Activated CD4-positive, alpha-beta T cell treated with anti-CD3 and anti-CD28 coated beads for 36 hours (primary cell): ENCODE results near the gene RBFOX2. TPM values are rescaled to one million over a fixed set of nuclear protein-coding genes. Genes with fewer than 3 reads are reported as not detected.
"Not testable (repeated sequence)": the region's sequence is repeated elsewhere in the genome, so short reads cannot be mapped to it uniquely, and the experiment has no call there.

ENCODE experiments used
- ATAC-seq: fragments of 200-7000 bp; cut with Tn5 transposase; one replicate; pipeline ENCODE4 v1.10.0; 2021; ENCODE audit warnings: mild to moderate bottlenecking, moderate library complexity
- CTCF ChIA-PET: fragments of 350-600 bp; sonication (Branson Sonifier 250); formaldehyde crosslinking; loops from one replicate; lab custom pipeline; 2021; ENCODE audit warnings: antibody characterized with exemption; lab: Charles Lee
- POLR2A ChIA-PET: fragments of 350-600 bp; sonication (Branson Sonifier 250); formaldehyde crosslinking; loops from one replicate; lab custom pipeline; 2021; ENCODE audit warnings: antibody characterized with exemption, inconsistent platforms; lab: Charles Lee
- DNase-seq: peaks from one replicate; pipeline ENCODE4 v3.0.0-alpha.2; 2020
- H3K27ac Mint-ChIP-seq: one replicate; pipeline ENCODE4 v1.8.0; 2021; ENCODE audit warnings: mixed read lengths
- H3K27me3 Mint-ChIP-seq: one replicate; pipeline ENCODE4 v1.8.0; 2021; ENCODE audit warnings: mixed read lengths
- H3K36me3 Mint-ChIP-seq: one replicate; pipeline ENCODE4 v1.8.0; 2021; ENCODE audit warnings: low read depth, mixed read lengths
- H3K4me1 Mint-ChIP-seq: one replicate; pipeline ENCODE4 v1.8.0; 2021; ENCODE audit warnings: mixed read lengths
- H3K4me3 Mint-ChIP-seq: one replicate; pipeline ENCODE4 v1.8.0; 2021; ENCODE audit warnings: mild to moderate bottlenecking, moderate library complexity, mixed read lengths
- H3K9me3 Mint-ChIP-seq: one replicate; pipeline ENCODE4 v1.8.0; 2021; ENCODE audit warnings: low read depth, mixed read lengths
- intact Hi-C, 2 experiments: fragments of 100-400 bp; cut with DNase I in 1 of 2; cut with micrococcal nuclease in 1 of 2; formaldehyde crosslinking; loops; one replicate each; pipeline versions ENCODE4 v1.14.2 to v1.15.1; 2022 to 2024; cut with DNase I, micrococcal nuclease
- total RNA-seq, 2 experiments: library from RNA; stranded (reverse); gene quantifications; one replicate each; pipeline ENCODE4 v1.2.3, GENCODE V29; 2021

RBFOX2 gene
- total RNA-seq, 2 experiments from 2014 or later, result 6.9 to 7.7 TPM

DNA sequence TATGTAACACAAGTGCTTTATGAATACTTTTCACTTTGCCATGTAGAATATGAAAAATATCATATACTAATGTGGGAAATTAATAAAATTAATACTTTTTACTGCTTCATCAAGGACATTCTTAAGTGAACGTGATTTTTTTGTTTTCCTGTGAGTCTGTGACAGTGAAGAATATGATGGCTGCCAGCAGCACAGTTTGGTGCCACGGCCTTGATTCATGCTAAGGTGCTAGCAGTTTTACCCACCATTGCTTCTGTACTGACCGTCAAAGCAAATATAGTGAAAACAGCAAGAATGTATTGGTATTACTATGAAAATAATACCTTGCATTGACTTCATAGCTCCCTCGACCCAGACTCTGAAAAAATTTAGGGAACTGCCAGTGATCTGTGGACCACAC is 231.2 kb downstream of the RBFOX2 start:
- DNase-seq, result no peak
- Mint-ChIP-seq H3K36me3 (no peaks in the 10 kb centered on the region), H3K9me3 (no peaks in the 10 kb centered on the region), H3K4me1 (no peaks in the 10 kb centered on the region), H3K27me3 (no peaks in the 10 kb centered on the region), H3K27ac (no peak overlapping the region), H3K4me3 (no peak overlapping the region)
- no peak for ATAC-seq
- ChIA-PET POLR2A (no interaction called here), CTCF (no interaction called here)
- intact Hi-C loops, result no loop called here

DNA sequence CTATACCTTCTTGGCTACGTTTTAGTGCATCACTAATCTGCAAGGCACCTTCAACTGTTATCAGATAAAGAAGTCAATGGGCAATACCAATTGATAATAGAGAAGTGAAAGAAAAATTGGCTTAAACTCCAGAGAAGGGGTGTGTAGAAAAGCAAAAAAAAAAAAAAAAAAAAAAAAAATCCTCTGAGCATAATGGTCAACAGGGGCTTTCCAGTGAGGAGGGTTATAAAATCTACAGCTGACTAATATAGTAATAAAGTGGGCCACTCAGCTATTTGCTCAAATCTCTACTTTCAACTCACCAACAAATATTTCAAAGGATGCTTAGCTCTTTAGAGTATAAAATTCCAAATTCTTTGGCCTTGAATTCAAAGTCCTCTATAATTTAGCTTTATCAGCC is 233.1 kb downstream of the RBFOX2 start:
- no peak for ATAC-seq
- no peaks in the 10 kb centered on the region for H3K27me3 Mint-ChIP-seq
- ChIA-PET POLR2A (no interaction called here), CTCF (interaction anchor here (1.1 kb wide), 1 partner anchor 101 kb away, joined by 3 read pairs; no protein-coding TSS in a partner anchor)
- intact Hi-C loops, result no loop called here
- H3K9me3 Mint-ChIP-seq, result no peaks in the 10 kb centered on the region
- H3K27ac Mint-ChIP-seq, result no peak overlapping the region
- no peaks in the 10 kb centered on the region for H3K36me3 Mint-ChIP-seq
- H3K4me1 Mint-ChIP-seq, result no peaks in the 10 kb centered on the region
- no peak for DNase-seq
- no peak overlapping the region for H3K4me3 Mint-ChIP-seq

DNA sequence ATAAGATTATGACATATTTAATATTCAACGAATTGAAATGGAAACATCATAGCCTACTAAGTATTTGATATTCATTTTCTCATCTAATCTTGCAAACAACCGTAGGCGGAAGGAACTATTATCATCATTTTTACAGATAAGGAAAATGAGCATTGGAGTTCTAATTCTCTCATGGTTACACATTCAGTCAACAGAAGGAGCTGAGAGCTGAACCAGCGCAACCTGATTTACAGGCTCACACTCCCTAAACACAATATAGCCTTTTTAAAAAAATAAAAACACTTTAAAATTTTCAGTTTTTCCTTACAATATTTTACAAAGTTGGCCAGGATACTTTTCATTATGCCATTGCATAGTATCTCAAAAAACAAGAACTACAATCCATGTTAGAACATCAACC is 236.1 kb downstream of the RBFOX2 start:
- H3K4me1 Mint-ChIP-seq, result no peaks in the 10 kb centered on the region
- ChIA-PET POLR2A (no interaction called here), CTCF (interaction anchor here (0.8 kb wide), 1 partner anchor 42 kb away, joined by 3 read pairs; no protein-coding TSS in a partner anchor)
- no peaks in the 10 kb centered on the region for H3K27me3 Mint-ChIP-seq
- no peaks in the 10 kb centered on the region for H3K36me3 Mint-ChIP-seq
- intact Hi-C loops, result no loop called here
- no peak for ATAC-seq
- H3K9me3 Mint-ChIP-seq, result no peaks in the 10 kb centered on the region
- no peak for DNase-seq
- no peak overlapping the region for H3K4me3 Mint-ChIP-seq
- no peak overlapping the region for H3K27ac Mint-ChIP-seq

DNA sequence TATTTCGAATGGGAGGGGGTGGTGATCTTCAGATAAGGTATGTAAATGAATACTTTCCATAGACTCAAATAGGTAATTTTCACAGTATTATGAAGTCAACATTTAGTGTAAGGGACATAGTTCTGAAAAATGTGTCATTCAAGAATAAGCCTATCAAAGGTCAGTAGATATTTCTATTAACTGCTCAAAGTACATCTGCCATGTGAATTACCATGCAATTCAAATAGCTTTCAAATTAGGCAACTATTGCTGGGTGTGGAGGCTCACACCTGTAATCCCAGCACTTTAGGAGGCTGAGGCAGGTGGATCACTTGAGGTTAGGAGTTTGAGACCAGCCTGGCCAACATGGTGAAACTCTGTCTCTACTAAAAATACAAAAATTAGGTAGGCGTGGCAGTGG is 236.8 kb downstream of the RBFOX2 start:
- intact Hi-C loops, DNase-seq, H3K9me3 Mint-ChIP-seq, H3K4me3 Mint-ChIP-seq, H3K27me3 Mint-ChIP-seq, H3K36me3 Mint-ChIP-seq, CTCF ChIA-PET, H3K27ac Mint-ChIP-seq, ATAC-seq, H3K4me1 Mint-ChIP-seq: not testable (repeated sequence)
- POLR2A ChIA-PET, result interaction anchor here (0.6 kb wide), 1 partner anchor 360 kb away, joined by 3 read pairs; no protein-coding TSS in a partner anchor

DNA sequence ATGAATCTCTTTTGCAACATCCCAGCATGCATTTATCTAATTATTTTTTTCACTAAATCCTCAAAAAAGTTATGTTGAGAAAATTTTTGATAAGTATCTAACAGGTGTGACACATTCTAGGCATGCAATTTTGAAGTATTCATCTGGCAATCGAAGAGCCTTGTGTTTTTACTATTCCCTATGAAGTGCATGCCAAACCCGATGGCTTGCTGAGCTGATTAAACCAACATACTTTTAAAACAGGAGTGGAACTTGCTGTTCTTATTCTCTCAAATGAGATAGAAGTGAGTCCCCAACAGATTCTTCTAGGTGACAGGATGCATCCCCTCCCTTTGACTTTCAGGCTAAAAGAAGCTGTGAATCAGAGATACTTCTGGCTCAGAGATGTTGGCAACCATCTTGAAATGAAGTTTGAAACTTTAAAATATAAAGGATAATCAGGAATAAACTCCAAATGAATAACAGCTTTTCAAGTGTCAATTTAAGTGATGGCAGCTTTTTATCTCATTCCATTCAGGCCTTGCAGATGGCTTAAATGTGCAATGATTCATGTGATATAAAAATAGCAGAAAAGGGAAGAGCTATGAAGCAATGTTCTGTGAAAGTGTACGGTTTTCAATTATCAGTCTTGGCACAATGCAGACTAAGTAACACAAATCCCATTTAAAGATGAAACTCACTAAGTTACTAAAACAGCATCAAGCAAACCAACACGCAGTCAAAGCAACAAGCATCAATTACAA is 243.3 kb downstream of the RBFOX2 start:
- Mint-ChIP-seq H3K9me3 (no peaks in the 10 kb centered on the region), H3K4me1 (no peaks in the 10 kb centered on the region), H3K27me3 (no peaks in the 10 kb centered on the region), H3K4me3 (no peak overlapping the region), H3K36me3 (no peaks in the 10 kb centered on the region), H3K27ac (no peak overlapping the region)
- ATAC-seq (no peak), DNase-seq (no peak)
- intact Hi-C loops, result no loop called here
- ChIA-PET CTCF (no interaction called here), POLR2A (interaction anchor here (0.7 kb wide), 1 partner anchor 392 kb away, joined by 3 read pairs; no protein-coding TSS in a partner anchor)

DNA sequence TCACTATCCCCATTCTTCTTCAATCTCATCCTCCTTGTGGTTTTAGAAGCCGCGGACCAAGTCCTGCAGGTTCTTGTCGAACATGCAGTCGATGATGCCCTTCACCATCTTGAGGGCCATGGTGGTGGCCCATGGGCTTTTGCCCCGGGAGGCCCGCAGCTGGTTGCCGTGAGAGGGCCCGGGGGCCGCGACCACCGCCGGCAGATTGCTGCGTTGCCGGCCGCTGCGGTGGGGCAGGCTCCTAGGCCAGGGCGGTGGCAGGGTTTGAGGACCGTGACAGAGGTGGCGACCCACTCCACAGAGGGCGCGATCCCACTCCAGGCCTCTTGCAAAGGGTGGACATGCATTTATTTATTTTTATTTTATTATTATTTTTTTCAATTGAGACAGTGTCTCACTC is 244.0 kb downstream of the RBFOX2 start:
- Mint-ChIP-seq H3K27ac (no peak overlapping the region), H3K4me3 (no peak overlapping the region), H3K36me3 (no peaks in the 10 kb centered on the region), H3K9me3 (no peaks in the 10 kb centered on the region), H3K4me1 (no peaks in the 10 kb centered on the region), H3K27me3 (no peaks in the 10 kb centered on the region)
- ChIA-PET POLR2A (no interaction called here), CTCF (no interaction called here)
- DNase-seq, result no peak
- intact Hi-C loops, result no loop called here
- no peak for ATAC-seq

DNA sequence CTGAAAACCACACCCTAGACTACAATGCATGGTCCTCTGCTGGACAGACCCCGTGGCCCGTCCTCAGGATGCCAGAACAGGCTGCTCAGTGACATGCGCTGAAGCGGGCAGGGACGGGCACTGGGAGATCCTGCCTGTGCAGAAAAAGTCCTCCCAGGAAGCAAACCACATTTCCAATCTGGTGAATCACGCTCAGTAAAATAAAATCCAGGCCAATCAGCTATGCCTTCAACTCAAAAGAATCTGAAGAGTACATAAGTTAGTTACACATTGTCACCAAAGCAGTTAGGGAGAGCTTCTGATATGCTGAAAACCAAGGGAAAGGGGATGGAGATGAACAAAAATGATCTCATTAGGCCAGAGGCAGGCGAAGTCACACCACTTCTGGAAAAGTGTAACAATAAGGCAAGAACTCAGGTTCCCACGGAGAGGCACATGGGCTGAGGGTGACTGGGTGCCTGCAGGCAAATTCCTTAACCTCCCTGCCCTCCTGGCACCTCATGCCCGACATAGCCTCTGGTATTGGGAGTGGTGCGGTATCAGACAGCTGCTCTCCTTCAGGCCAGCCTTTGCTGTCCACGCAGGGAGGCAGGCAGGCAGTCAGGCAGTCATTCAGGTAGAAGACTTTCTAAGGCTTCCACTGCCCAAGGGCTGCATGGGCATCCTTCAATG is 244.5 kb downstream of the RBFOX2 start:
- H3K36me3 Mint-ChIP-seq, result no peaks in the 10 kb centered on the region
- DNase-seq, result no peak
- POLR2A ChIA-PET, result no interaction called here
- H3K4me3 Mint-ChIP-seq, result no peak overlapping the region
- no peaks in the 10 kb centered on the region for H3K4me1 Mint-ChIP-seq
- H3K27me3 Mint-ChIP-seq, result no peaks in the 10 kb centered on the region
- intact Hi-C loops, result no loop called here
- no peaks in the 10 kb centered on the region for H3K9me3 Mint-ChIP-seq
- ATAC-seq, result no peak
- CTCF ChIA-PET, result no interaction called here
- H3K27ac Mint-ChIP-seq, result no peak overlapping the region

DNA sequence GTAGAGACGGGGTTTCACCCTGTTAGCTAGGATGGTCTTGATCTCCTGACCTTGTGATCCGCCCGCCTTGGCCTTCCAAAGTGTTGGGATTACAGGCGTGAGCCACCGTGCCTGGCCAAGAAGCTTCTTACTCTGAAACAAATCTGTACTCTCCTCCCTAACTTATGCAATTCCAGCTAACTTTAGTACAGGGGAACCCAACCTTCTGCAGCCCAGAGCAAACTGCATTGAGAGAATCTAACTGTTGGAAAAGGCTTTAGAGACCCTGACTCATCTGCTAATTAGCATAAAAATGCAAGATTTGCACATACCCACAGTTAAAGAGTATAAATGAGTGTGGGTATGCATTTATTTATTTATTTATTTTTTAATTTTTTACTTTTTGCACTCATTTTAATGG is 246.1 kb downstream of the RBFOX2 start:
- POLR2A ChIA-PET, result no interaction called here
- CTCF ChIA-PET, result interaction anchor here (0.6 kb wide), 1 partner anchor 373 kb away, joined by 3 read pairs; no protein-coding TSS in a partner anchor
- no peak for ATAC-seq
- Mint-ChIP-seq H3K27ac (no peak overlapping the region), H3K4me1 (no peaks in the 10 kb centered on the region), H3K9me3 (no peaks in the 10 kb centered on the region), H3K4me3 (no peak overlapping the region), H3K27me3 (no peaks in the 10 kb centered on the region), H3K36me3 (no peaks in the 10 kb centered on the region)
- intact Hi-C loops, result no loop called here
- DNase-seq, result no peak

DNA sequence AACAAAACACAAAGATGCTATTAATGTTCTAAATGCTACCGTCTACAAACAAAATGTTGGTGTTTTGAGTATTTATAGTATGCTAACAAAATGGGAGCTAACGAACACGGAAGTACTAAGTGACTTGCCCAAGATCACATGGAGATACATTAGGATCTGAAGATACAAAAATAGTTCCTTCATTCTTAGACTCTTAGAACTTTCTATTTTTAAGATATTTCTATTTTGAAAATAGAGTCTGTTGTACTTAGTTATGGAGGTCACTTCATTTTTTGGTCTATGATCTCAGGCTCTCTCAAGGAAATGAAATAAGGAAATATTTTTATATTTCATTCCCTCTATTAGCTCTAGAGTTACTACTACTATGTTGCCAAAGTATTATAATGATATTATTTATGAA is 246.7 kb downstream of the RBFOX2 start:
- Mint-ChIP-seq H3K27ac (no peak overlapping the region), H3K9me3 (no peaks in the 10 kb centered on the region), H3K27me3 (no peaks in the 10 kb centered on the region), H3K4me1 (no peaks in the 10 kb centered on the region), H3K4me3 (no peak overlapping the region), H3K36me3 (no peaks in the 10 kb centered on the region)
- POLR2A ChIA-PET, result no interaction called here
- intact Hi-C loops, result no loop called here
- CTCF ChIA-PET, result interaction anchor here (0.6 kb wide), 1 partner anchor 373 kb away, joined by 3 read pairs; no protein-coding TSS in a partner anchor
- no peak for DNase-seq
- ATAC-seq, result no peak

DNA sequence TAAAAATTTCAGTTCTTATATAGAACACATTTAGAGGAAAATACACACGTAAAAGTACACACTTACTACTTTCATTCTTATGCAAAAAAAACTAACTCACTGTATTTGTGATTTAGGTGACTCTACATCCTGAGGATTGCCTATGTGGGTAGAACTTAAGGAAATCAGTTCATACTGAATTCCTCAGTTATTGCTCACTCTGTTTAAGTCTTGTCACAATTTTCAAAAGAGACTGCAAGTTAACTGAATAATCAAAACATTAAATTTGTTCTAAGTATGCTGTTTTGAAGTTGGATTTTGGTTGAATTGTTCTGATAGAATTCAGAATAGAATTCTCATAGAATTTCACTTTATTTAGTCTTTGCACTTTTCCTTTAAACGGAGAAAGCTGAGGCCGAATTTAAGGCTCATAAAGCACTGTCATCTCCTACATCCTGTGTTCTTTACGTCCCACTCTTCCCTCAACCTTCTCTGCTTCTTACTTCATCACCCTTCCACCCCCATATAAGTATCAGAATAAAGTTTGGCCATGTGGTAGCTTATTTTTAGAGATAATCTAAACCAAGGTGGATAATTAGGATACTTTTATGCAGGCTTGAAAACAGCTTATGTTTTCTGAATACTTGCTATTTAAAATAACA is 251.2 kb downstream of the RBFOX2 start:
- H3K27me3 Mint-ChIP-seq, result no peaks in the 10 kb centered on the region
- no peaks in the 10 kb centered on the region for H3K9me3 Mint-ChIP-seq
- no peak overlapping the region for H3K27ac Mint-ChIP-seq
- intact Hi-C loops, result no loop called here
- H3K4me3 Mint-ChIP-seq, result no peak overlapping the region
- CTCF ChIA-PET, result interaction anchor here (0.6 to 0.7 kb wide), 2 partner anchors 200 to 293 kb away, joined by 3 to 4 read pairs; no protein-coding TSS in a partner anchor
- H3K4me1 Mint-ChIP-seq, result no peaks in the 10 kb centered on the region
- POLR2A ChIA-PET, result no interaction called here
- no peak for DNase-seq
- no peaks in the 10 kb centered on the region for H3K36me3 Mint-ChIP-seq
- ATAC-seq, result no peak

DNA sequence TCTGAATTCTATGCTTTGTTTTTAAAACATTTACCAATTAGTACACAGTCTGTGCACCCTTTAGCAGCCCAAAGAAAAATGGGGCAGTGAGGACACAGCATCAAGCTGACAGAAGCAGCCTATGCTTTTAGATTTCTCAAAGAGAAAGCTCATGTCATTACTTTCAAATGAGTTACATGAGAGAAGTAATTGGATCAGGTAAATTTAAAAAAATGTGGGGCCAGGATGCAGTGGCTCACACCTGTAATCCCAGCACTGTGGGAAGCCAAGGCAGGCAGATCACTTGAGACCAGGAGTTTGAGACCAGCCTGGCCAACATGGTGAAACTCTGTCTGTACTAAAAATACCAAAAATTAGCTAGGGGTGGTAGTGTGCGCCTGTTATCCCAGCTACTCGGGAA is 253.3 kb downstream of the RBFOX2 start:
- no peaks in the 10 kb centered on the region for H3K36me3 Mint-ChIP-seq
- no peaks in the 10 kb centered on the region for H3K4me1 Mint-ChIP-seq
- CTCF ChIA-PET, result interaction anchor here (0.7 to 2.1 kb wide), 2 partner anchors 24 to 106 kb away, joined by 3 to 4 read pairs; no protein-coding TSS in a partner anchor
- no peaks in the 10 kb centered on the region for H3K9me3 Mint-ChIP-seq
- POLR2A ChIA-PET, result no interaction called here
- H3K4me3 Mint-ChIP-seq, result no peak overlapping the region
- H3K27me3 Mint-ChIP-seq, result no peaks in the 10 kb centered on the region
- intact Hi-C loops, result no loop called here
- no peak overlapping the region for H3K27ac Mint-ChIP-seq
- DNase-seq, result no peak
- no peak for ATAC-seq
